Karpas-422 (cell line): Measurements from ENCODE around the gene ZNF333. TPM values are rescaled to one million over a fixed set of nuclear protein-coding genes. Genes with fewer than 3 reads are reported as not detected.

Source experiments
- DNase-seq: peaks from one replicate; pipeline ENCODE4 v3.0.0-alpha.2; 2015
- H2AFZ ChIP-seq: fragments of 200-600 bp; sonication (generic); 2 replicates; pipeline ENCODE4 v1.6.1; 2014; ENCODE audit warnings: antibody characterized with exemption, low read length, mixed read lengths
- H3K27ac ChIP-seq: fragments of 200-600 bp; sonication (generic); 2 replicates; pipeline ENCODE4 v1.5.1; 2014; ENCODE audit warnings: mild to moderate bottlenecking, low read length, moderate library complexity
- H3K27me3 ChIP-seq: fragments of 200-600 bp; sonication (generic); 2 replicates; pipeline ENCODE4 v1.6.1; 2014; ENCODE audit warnings: low read length, mixed read lengths
- H3K36me3 ChIP-seq: fragments of 200-600 bp; sonication (generic); 2 replicates; pipeline ENCODE4 v1.6.1; 2014; ENCODE audit warnings: low read length, mixed read lengths; ENCODE audit not compliant: insufficient read depth
- H3K4me1 ChIP-seq: fragments of 200-600 bp; sonication (generic); 2 replicates; pipeline ENCODE4 v1.6.1; 2014; ENCODE audit warnings: mild to moderate bottlenecking, low read length, mixed read lengths
- H3K4me2 ChIP-seq: fragments of 200-600 bp; sonication (generic); 2 replicates; pipeline ENCODE4 v1.6.1; 2014; ENCODE audit warnings: low read length, low read depth, mild to moderate bottlenecking; ENCODE audit not compliant: poor library complexity, severe bottlenecking
- H3K4me3 ChIP-seq: fragments of 200-600 bp; sonication (generic); 2 replicates; pipeline ENCODE4 v1.5.1; 2014; ENCODE audit warnings: mild to moderate bottlenecking, antibody characterized with exemption, low read length, mixed read lengths
- H3K79me2 ChIP-seq: fragments of 200-600 bp; sonication (generic); 2 replicates; pipeline ENCODE4 v1.6.1; 2014; ENCODE audit warnings: mild to moderate bottlenecking, low read length, mixed read lengths
- H3K9ac ChIP-seq: fragments of 200-600 bp; sonication (generic); 2 replicates; pipeline ENCODE4 v1.6.0; 2014; ENCODE audit warnings: low read length
- H3K9me2 ChIP-seq: fragments of 200-600 bp; sonication (generic), shearing (Covaris generic); replicated peaks from 2 replicates; pipeline ENCODE4 v1.6.0; 2014; ENCODE audit warnings: mild to moderate bottlenecking, low read length, moderate library complexity; ENCODE audit not compliant: insufficient read depth
- H3K9me3 ChIP-seq: fragments of 300-700, 200-600 bp; sonication (generic); 2 replicates; pipeline ENCODE4 v1.6.1; 2014; ENCODE audit warnings: low read length, mixed read lengths
- H4K20me1 ChIP-seq: fragments of 200-600 bp; sonication (generic); 2 replicates; pipeline ENCODE4 v1.6.1; 2014; ENCODE audit warnings: mild to moderate bottlenecking, antibody characterized with exemption, low read length, low read depth; ENCODE audit not compliant: insufficient read depth
- total RNA-seq: library from RNA; depleted of rRNA; stranded (reverse); fragments of >200 nt; shearing (Covaris generic); gene quantifications from 2 replicates; pipeline ENCODE4 v1.2.3, GENCODE V29; 2014; ENCODE audit warnings: low replicate concordance

The ZNF333 gene
- total RNA-seq, 1 experiment from 2014 or later, result 27.9 TPM

DNA sequence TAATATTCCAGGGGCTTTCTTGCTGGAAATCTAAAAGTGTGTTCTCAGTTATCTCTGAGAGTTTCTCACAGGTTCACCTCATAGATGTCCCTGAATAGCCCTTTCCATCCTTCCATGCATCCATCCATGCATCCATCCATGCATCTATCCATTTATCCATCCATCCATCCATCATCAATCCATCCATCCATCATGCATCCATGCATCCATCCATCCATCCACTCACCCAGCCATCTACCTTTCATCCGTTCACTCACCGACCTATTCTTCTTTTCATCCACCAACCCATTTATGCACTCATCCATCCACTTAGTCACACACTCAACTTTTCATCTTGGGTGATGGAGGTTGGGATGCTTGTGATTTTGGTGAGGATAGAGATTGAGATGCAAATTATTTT lies 7.8 kb upstream of the ZNF333 start:
- no peaks in the 10 kb centered on the region for H3K36me3 ChIP-seq
- no peaks in the 10 kb centered on the region for H3K27me3 ChIP-seq
- no peak overlapping the region for H2AFZ ChIP-seq
- H3K79me2 ChIP-seq, result no peaks in the 10 kb centered on the region
- no peak overlapping the region for H3K4me3 ChIP-seq
- H3K4me1 ChIP-seq, result peaks cover 3% of the 10 kb centered on the region; the same call in 1 of the 2 replicates
- no peaks in the 10 kb centered on the region for H3K9me3 ChIP-seq
- H3K9me2 ChIP-seq, result no peaks in the 10 kb centered on the region
- no peak for DNase-seq
- H3K9ac ChIP-seq, result no peak overlapping the region
- no peak overlapping the region for H3K4me2 ChIP-seq
- H4K20me1 ChIP-seq, result no peaks in the 10 kb centered on the region
- H3K27ac ChIP-seq, result no peak overlapping the region

DNA sequence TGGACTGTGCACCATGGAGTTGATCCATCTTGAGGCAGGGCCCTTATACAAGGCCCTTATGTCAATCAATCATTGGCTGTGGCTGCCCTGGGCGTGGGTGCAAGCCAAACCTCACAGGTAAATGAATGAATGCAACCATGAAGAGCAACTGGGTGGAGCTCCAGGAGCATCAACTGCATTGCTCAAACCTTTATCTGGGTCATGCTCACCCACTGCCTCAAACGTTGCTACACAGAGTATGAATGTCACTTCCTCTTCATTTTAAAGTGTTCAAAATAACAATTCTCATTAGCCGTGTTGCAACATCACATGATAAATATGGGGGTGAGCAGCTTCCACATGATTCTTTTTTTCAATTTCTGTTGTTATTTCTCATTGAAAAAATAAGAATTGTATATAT lies 6.4 kb upstream of the ZNF333 start:
- Histone ChIP-seq H3K9me3 (no peaks in the 10 kb centered on the region), H3K9ac (no peak overlapping the region), H3K9me2 (no peaks in the 10 kb centered on the region), H4K20me1 (no peaks in the 10 kb centered on the region), H3K27ac (no peak overlapping the region), H3K4me1 (peaks cover 4% of the 10 kb centered on the region), H3K36me3 (no peaks in the 10 kb centered on the region), H3K27me3 (no peaks in the 10 kb centered on the region), H3K79me2 (no peaks in the 10 kb centered on the region), H2AFZ (no peak overlapping the region), H3K4me2 (no peak overlapping the region), H3K4me3 (no peak overlapping the region)
- DNase-seq, result peak; percentile 40

DNA sequence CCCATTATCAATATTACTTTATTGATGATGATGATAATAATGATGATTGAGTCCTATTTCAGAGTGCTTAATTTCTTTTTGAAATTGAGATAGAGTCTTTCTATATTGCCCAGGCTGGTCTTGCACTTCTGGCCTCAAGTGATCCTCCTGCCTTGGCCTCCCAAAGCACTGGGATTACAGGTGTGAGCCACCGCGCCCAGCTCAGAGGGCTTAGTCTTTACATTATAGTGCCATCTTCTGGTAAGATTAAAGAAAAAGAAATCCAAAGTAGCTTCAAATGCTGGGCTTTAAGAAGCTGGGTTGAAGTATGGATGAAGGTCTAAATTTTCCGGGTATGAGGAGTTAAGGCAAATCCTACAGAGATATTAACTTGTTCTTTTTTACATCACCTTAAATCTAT lies 3.4 kb upstream of the ZNF333 start:
- H3K79me2 ChIP-seq, result peaks cover 13% of the 10 kb centered on the region
- peak; percentile 76 for DNase-seq
- no peak overlapping the region for H3K4me3 ChIP-seq
- H3K27ac ChIP-seq, result no peak overlapping the region
- no peak overlapping the region for H2AFZ ChIP-seq
- no peaks in the 10 kb centered on the region for H3K27me3 ChIP-seq
- H3K4me1 ChIP-seq, result peaks cover 23% of the 10 kb centered on the region
- H4K20me1 ChIP-seq, result no peaks in the 10 kb centered on the region
- no peaks in the 10 kb centered on the region for H3K9me2 ChIP-seq
- no peak overlapping the region for H3K9ac ChIP-seq
- H3K9me3 ChIP-seq, result no peaks in the 10 kb centered on the region
- no peaks in the 10 kb centered on the region for H3K36me3 ChIP-seq
- H3K4me2 ChIP-seq, result no peak overlapping the region

DNA sequence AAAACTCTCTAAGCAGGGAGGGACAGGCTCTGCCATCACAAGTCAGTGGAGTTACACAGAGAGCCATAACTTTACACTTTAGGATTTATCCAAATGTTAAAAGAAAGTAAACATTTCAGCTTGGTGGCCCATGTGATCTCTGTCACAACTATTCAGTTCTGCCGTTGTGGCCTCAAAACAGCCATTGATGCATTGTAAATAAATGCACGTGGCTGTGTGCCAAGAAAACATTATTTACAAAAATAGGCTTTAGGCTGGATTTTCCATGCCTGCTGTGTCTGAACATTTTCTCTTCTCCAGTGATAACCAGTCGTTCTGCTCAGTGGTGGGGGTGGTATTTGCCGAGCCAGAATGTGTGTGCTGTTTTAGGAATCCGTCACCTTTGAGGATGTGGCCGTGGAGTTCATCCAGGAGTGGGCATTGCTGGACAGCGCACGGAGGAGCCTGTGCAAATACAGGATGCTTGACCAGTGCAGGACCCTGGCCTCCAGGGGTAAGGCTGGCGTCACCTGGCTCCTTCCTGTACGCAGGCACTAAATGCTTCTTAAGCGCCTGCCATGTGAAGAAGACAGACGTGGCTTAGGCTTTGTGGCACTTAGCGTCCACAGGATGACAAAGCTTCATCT lies 4.9 kb downstream of the ZNF333 start:
- no peak overlapping the region for H3K4me3 ChIP-seq
- H3K27ac ChIP-seq, result no peak overlapping the region
- peaks cover 25% of the 10 kb centered on the region for H3K79me2 ChIP-seq
- no peak for DNase-seq
- H3K9me3 ChIP-seq, result no peaks in the 10 kb centered on the region
- no peaks in the 10 kb centered on the region for H4K20me1 ChIP-seq
- no peak overlapping the region for H2AFZ ChIP-seq
- H3K36me3 ChIP-seq, result peaks cover 8% of the 10 kb centered on the region; the same call in 1 of the 2 replicates
- H3K4me2 ChIP-seq, result no peak overlapping the region
- H3K27me3 ChIP-seq, result no peaks in the 10 kb centered on the region
- H3K4me1 ChIP-seq, result peaks cover 13% of the 10 kb centered on the region
- H3K9me2 ChIP-seq, result no peaks in the 10 kb centered on the region
- no peak overlapping the region for H3K9ac ChIP-seq

DNA sequence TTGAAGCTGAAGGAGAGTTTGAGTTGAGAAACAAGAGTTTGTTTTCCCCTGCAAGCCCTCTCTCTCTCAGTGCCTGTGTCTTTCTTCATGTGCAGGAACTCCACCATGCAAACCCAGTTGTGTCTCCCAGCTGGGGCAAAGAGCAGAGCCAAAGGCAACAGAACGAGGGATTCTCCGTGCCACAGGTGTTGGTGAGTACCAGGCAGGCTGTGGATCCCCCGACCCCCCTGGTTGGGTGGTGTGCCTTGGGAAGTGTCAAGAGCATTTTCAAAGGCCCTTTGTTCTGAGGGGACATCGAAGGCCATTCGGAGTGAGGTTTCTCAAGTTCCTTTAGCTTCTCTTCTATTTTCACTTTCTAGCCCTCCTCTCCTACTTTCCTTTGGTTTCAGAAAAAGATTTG lies 5.6 kb downstream of the ZNF333 start:
- H3K9ac ChIP-seq, result no peak overlapping the region
- no peaks in the 10 kb centered on the region for H3K27me3 ChIP-seq
- no peak overlapping the region for H2AFZ ChIP-seq
- no peak overlapping the region for H3K4me2 ChIP-seq
- DNase-seq, result no peak
- no peak overlapping the region for H3K4me3 ChIP-seq
- no peaks in the 10 kb centered on the region for H3K9me3 ChIP-seq
- H3K9me2 ChIP-seq, result no peaks in the 10 kb centered on the region
- H3K4me1 ChIP-seq, result peaks cover 13% of the 10 kb centered on the region
- H3K36me3 ChIP-seq, result peaks cover 12% of the 10 kb centered on the region; the same call in 1 of the 2 replicates
- no peak overlapping the region for H3K27ac ChIP-seq
- H3K79me2 ChIP-seq, result peaks cover 21% of the 10 kb centered on the region
- no peaks in the 10 kb centered on the region for H4K20me1 ChIP-seq

DNA sequence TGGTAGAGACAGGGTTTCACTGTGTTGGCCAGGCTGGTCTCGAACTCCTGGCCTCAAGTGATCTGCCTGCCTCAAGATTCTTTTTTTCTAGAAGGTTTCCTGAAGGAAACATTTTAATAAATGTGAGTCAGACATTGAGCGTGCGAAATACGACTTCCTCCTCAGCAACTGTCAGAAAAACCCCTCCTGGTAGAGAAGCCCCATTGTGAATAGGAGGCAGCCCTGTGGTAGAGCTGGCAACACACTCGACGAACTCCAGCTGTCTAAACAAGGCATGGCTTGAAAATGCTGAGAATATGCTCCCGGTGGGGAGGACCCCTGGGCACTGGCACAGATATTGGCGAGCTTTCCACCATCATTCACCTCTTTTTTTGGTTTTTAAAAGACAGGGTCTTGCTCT lies 9.8 kb downstream of the ZNF333 start:
- H3K36me3 ChIP-seq, result peaks cover 29% of the 10 kb centered on the region
- no peak overlapping the region for H3K27ac ChIP-seq
- no peak overlapping the region for H3K9ac ChIP-seq
- no peaks in the 10 kb centered on the region for H3K4me1 ChIP-seq
- H3K4me3 ChIP-seq, result no peak overlapping the region
- no peak overlapping the region for H3K4me2 ChIP-seq
- H3K27me3 ChIP-seq, result no peaks in the 10 kb centered on the region
- no peaks in the 10 kb centered on the region for H3K9me2 ChIP-seq
- H3K79me2 ChIP-seq, result no peaks in the 10 kb centered on the region
- no peaks in the 10 kb centered on the region for H3K9me3 ChIP-seq
- no peaks in the 10 kb centered on the region for H4K20me1 ChIP-seq
- DNase-seq, result no peak
- no peak overlapping the region for H2AFZ ChIP-seq

DNA sequence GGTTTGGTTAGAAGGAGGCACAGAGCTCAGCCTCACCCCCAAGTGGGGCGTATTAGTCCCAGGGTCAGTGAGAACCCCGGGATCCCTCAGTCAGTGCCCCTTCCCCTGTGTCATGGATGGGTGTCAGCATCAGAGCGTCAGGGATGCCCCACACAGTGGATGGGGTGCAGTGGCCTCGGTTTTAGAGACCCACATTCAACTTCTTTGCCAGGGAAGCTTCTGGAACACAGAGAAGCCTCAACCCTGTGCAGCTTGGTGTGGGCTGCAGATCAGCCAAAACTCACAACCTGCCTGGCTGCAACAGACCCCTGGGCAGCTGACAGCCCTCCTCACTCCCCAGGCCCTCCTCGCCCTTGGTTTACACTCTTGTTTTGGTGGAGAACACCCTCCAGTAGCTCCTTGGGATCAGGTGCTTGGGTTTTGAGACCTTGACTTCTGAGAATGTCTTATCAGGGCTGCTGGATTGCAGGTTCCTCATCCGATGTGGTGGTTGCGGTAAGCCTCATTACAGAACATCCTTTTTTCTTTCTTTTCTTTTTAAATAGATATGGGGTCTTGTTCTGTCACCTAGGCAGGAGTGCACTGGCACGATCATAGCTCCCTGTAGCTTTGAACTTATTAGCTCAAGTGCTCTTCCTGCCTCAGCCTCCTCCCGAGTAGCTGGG lies 11.0 kb downstream of the ZNF333 start:
- no peak for DNase-seq
- Histone ChIP-seq H3K79me2 (no peaks in the 10 kb centered on the region), H2AFZ (no peak overlapping the region), H3K27ac (no peak overlapping the region), H4K20me1 (no peaks in the 10 kb centered on the region), H3K4me2 (no peak overlapping the region), H3K36me3 (peaks cover 29% of the 10 kb centered on the region), H3K9me2 (no peaks in the 10 kb centered on the region), H3K9ac (no peak overlapping the region), H3K4me3 (no peak overlapping the region), H3K27me3 (no peaks in the 10 kb centered on the region), H3K4me1 (no peaks in the 10 kb centered on the region), H3K9me3 (no peaks in the 10 kb centered on the region)

DNA sequence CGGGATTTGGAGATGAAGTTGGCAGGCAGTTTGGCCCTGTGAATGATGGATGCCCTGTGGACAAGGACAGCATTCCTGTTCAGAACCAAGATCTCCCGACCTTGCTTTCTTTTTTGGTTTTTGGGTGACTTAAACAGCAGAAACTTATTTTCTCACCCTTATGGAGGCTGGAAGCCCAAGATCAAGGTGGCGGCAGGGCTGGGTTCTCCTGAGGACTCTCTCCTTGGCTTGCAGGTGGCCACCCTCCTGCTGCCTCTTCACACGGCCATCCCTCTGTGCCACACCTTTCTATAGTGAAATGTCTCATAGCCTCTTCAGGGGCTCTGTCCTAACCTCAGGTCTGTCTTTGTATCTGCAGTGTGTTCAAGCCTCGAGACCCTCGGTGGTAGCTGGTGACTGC lies 14.0 kb downstream of the ZNF333 start:
- Histone ChIP-seq H3K9me2 (no peaks in the 10 kb centered on the region), H3K4me3 (no peak overlapping the region), H3K36me3 (peaks cover 38% of the 10 kb centered on the region), H3K4me2 (no peak overlapping the region), H3K27ac (no peak overlapping the region), H3K79me2 (no peaks in the 10 kb centered on the region), H3K27me3 (no peaks in the 10 kb centered on the region), H4K20me1 (no peaks in the 10 kb centered on the region), H3K4me1 (no peaks in the 10 kb centered on the region), H3K9me3 (no peaks in the 10 kb centered on the region), H2AFZ (no peak overlapping the region), H3K9ac (no peak overlapping the region)
- no peak for DNase-seq
